HG03575 (cell line): Measurements from ENCODE around the gene PEA15.

ENCODE experiments used
- ATAC-seq: cut with Tn5 transposase; IDR thresholded peaks from one replicate; pipeline ENCODE4 v1.9.1; 2021; ENCODE audit not compliant: unreplicated experiment, insufficient number of reproducible peaks, low FRiP score; ENCODE audit errors: extremely low read depth

The PEA15 gene

DNA sequence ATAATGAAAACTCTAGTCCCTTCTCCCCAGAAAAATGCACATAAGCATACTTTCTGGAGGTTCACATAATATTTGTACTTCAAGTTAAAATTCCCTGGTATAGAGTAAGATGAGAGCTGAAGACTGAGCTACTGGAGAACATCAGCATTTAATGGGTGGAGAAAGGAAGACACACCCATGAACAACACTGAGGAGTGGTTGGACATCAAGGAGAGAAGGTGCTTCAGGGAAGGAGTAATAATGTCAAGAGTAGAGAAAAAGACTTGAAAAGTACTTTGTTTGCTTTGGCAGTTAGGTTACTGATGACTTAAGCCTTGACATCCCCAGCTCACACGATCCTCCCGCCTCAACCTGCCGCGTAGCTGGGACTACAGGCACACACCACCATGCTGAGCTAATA is 21.9 kb downstream of the PEA15 start:
- ATAC-seq, result no peak

DNA sequence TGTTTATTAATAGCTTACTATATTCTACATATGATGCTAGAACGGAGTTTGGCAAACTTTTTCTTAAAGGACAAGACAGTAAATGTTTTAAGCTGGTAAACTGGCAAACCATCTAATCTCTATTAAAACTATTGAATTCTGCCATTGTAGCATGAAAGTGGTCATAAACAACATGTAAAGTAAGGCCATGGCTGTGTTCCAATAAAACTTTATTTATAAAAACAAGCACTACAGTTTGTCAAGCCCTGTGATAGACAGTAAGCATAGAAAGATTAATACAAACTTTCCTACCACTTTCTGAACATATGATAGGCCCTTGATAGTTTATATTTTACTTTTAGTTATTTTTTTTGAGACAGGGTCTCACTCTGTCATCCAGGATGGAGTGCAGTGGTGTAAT is 22.4 kb downstream of the PEA15 start:
- no peak for ATAC-seq

DNA sequence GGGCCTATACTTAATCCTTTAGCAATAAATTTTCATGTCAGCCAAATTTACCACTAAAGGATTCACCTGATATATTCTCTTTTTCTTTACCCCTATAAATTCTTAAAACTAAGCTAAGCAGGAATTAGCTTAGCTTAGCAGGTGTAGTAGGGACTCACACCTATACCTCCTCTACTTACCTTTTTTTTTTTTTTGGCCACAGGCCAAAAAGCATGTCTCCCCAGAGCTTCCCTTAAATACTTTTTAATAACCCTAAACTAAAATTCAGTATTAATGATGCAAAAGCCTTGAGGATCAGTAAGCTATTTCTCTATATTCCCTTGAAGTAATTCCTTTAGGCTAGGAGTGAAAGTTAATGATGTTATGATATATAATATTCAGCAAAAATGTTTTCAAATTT is 23.2 kb downstream of the PEA15 start:
- ATAC-seq, result no peak

DNA sequence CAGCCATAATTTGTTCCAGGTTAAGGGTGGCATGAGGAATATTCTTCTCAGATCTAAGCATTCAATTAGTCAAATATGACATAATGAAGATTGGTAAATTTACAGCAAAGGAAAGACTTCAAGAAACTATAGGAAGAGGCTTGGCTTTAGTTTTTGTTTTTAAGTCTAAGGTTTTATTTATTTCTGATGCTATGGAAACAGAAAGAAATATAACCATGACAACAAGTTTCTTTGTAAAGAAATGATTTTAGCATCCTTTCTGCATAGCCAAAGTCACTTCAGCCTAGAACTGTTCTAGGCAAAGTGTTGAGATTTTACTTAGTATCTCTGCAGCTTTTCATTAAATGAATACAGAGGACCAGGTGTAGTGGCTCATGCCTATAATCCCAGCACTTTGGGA is 27.7 kb downstream of the PEA15 start:
- ATAC-seq, result no peak

DNA sequence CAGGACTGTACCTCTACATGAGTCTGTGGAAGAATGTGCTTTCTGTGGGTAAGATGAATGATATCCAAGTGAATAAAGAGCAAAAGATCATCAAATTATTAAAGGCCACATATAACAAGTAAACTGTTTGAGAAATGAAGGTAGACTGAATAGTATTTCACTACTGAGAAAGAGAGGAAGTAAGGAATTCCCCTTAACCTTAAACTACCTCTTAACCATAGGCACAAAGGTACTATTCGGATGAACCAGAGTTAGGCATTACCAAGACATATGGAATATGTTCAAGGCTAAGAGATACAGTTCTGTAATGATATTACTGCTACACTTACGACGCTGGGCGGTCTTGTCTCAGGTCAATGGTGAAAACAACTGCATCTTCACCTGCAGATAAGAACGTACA is 31.6 kb downstream of the PEA15 start:
- ATAC-seq, result no peak

DNA sequence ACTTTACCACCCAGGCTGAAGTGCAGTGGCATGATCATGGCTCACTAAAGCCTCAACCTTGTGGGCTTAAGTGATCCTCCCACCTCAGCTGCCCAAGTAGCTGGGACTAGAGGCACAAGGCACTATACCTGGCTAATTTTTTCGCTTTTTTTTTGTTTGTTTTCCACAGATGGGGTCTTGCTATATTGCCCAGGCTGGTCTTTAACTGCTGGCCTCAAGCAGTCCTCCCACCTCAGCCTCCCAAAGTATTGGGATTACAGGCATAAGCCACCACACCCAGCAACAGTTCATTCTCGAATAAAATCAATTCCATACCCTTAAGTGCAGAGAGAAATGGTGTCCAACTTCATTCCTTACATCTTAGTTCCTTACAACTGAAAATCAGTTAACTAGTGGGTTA is 32.4 kb downstream of the PEA15 start:
- ATAC-seq, result no peak

DNA sequence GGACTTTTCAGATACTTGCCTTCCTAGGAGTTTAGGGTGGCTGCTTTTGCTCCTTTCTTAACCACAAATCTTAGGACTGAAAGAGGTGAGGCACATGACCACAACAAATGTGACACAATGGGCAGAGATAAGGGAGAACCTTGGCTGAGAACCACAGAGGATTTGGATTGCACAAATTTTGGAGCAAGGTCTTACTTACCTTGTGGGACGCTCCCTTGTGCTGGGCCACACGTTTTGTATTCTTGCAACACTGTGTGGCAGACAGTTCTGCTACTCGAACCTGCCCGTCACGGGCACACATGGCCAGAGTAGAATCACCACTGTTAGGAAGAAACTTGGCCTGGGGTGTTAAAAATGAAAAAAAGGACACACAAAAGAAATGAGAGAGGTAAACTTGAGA is 33.2 kb downstream of the PEA15 start:
- ATAC-seq, result no peak

DNA sequence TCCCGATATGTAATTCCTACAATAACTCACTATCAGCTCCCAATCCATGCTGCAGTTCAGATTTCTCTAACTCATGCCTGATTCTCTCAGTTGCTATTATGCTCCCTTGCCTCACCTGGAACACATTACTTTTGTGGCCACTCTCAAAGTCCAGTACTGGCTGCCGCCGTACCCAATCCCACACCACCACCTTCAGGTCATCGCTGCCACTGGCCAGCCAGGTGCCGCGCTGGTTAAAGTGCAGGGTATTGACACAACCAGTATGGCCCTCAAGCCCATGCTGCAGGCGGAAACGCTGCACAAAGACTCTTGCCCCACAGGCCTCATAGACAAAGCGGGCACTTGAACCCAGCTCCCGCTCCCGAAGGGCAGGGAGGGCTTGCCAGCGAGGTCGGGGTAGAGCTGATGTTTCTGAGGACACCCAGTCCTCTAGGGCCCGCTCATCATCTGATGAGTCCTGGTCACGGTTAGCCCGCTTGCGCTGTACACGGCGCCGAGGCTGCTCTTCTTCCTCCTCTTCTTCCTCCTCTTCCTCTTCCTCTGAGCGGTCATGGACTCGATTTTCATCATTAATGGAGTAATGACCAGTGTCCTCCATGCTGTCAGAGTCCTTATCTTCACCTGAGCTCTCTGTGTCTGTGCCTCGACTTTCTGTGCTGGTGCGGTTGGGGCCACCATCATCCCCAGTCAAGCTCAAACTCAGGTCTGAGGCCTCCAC is 34.6 kb downstream of the PEA15 start:
- no peak for ATAC-seq

DNA sequence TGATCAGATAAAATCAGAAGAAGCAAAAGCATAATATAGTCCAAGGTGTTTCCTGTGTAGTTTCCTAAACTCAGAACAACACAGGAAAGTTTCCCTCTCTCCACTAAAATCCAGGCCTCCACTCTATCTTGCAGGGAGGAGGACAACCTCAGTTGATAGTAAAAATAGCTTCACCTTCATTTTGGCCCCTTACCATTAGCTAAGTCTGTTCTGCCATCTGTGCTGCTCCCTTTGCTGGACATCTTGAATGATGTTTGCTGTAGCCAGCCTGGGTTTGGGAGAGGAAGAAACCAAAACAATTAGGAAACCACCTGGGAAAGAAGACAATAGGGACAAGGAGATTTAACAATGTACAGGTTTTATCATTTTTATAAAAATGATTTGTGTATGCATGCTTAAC is 38.6 kb downstream of the PEA15 start:
- ATAC-seq, result no peak

DNA sequence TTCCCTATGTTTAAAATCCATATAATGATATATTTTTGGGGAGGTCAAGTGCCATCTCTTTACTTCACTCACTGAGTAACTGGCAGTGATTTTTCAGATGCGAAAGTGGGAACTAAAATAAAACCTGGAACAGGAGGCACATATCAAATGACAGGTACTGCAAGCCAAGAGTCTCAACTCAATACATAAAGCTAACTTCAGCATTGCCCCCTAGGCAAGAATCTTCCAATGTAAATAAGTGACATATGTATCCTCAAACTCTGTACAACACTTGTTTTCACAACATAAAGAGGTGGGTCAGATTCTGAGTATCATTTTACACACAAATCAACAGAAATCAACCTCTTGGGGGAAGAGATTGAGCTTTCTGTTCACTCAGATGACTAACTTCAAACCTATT is 39.0 kb downstream of the PEA15 start:
- no peak for ATAC-seq

DNA sequence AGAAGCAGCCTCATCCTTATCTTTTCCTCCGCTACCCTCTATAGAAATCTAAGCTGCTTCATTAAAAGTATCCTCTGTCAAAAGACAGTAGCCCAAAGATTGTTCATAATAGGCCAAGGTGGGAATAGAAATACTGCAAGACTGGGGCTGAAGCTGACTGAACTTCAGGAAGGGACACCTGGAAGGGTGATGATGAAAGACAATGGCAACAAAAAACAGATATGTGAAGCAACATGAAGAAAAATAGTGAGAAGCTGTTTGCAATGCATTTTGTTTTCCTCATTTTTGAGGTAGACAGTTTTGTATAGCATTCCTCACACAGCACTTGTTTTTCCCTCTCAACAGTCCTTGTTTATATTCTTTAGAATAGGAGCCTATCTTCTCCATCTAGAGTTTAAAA is 40.2 kb downstream of the PEA15 start:
- ATAC-seq, result no peak

DNA sequence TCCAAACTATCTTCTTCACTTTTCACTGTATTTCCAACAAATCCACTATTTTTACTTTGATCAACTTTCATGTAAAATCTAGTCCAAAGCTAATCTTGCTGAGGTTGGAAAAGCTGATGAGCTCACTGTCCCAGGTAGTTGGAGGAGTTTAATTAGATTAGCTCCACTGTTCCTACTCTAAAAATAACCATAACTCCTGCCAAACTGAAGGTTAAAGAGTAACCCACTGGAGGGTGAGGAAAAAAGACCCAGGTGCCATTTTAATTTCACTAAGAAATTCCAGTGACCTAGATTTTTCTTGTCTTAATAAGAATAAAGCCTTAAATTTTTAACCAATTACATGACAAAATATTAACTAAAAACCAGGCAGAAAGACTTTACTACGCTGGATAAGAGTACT is 41.9 kb downstream of the PEA15 start:
- no peak for ATAC-seq

DNA sequence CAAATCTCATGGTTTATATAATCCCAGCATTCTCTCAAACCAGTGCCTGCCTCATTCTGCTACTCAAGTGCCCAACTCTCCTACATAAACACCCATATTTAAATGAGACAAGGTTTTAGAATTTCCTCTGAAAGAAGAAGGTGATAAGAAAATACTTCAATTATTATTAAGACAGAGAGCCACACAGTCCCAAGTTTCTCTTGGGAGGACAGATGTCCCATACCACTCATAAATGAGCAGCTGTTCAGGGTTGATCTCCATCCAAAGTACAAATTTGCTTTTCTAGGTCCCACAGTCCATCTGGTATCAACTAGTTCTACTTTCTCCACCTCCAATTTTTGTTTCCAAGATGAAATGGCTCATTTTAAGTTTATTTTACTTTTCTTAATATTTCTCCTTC is 45.8 kb downstream of the PEA15 start:
- ATAC-seq, result no peak

DNA sequence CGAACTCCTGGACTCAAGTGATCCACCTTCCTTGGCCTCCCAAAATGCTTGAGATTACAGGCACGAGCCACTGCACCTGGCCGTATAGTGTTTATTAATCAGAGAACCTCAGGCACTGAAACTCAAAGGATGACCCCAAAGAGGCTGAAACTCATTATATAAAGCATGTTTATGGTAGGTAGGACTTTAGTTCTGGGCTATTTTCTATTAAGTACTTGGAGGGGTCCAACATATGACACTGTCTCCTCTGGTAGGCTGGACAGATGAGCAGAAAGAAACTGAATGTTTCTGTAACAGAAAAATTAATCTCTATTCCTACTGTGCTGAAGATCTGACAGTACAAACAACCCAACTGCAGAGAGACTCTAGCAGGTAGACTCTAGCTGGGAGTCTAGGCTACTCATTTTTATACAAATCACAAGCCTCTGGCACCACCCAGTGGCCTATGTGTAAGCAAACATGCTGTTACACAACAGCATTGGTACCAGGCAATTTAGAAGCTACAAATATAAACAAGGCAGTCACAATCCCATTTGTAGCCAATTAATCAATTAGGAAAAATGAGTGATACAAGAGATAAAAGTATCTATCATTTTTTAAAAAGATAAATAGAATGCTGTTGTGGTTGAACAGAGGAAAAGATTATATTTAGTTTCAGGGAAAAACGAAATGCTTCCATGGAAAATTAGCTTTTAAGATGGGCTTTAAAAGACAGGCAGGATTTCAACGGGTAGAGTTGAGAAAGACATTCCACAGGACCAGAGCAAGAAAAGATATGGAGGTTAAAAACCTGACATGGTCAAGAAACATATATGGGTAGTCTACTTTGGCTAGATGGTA is 46.7 kb downstream of the PEA15 start:
- no peak for ATAC-seq

DNA sequence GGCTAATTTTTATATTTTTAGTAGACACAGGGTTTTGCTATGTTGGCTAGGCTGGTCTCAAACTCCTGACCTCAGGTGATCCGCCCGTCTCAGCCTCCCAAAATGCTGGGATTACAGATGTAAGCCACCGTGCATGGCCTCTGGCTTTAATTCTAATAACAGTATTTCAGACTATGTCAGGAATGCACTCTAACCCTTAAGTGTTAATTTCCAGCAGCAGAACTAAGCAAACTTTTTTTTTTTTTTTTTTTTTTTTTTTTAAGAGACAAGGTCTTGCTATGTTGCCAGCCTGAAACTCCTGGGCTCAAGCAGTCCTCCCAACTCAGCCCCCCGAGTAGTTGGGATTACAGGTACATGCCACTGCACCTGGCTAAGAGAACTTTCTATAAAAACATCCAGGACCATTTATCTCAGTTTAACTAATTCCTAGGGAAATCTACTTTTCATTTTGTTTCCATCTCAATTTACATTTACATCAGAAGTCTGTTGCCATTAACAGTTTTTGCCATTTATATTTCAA is 50.7 kb downstream of the PEA15 start:
- no peak for ATAC-seq

DNA sequence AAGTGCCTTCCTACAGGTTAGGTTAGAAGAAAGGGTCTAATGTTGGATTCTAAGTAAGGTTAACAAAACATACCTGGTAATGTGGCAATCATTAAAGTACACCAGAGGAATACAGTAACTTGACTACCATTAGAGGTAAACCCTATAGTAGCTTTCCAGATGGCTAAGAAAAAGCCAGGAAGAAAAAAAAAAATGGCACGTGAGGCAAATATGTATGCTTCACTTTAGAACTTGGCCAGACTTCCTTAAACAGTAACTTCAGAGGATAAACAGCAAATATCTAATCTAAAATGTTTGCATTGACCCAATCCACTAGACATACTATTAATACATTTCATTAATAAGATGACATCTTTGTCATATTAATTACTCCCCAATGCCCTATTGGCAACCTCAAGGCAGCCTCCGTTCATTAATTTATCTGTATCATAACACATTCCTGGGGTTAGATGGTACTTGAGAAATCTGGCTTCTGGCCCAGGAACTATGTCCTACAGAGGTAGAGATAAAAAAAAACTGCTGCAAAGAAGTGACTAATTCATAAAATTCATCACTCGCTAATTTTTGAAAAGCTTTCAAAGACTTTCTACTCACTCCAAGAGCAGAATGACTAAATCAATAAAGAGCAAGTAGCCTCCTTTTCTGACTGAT is 51.3 kb downstream of the PEA15 start:
- no peak for ATAC-seq

DNA sequence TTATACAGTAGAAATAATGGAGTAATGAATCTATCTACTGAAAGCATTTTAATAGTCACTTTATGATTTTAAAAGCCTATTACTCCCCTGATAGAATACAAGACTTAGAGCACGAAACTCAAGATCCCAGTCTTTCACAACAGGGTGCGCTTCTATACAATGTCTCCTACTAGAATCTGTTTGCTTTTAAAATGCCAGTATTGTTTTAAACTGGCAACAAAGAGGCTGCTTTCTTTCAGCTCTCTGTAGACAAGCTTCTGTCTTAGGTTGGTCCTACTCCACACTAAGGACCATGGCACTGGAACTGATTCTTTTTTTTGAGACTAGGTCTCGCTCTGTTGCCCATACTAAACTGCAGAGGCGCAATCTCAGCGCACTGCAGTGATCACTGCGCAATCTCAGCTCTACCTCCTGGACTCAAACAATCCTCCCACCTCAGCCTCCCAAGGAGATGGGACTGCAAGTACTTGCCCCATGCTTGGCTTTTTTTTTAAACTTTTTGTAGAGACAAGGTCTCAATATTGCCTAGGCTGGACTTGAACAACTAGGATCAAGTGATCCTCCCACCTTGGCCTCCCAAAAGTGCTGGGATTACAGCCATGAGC is 52.3 kb downstream of the PEA15 start:
- no peak for ATAC-seq

DNA sequence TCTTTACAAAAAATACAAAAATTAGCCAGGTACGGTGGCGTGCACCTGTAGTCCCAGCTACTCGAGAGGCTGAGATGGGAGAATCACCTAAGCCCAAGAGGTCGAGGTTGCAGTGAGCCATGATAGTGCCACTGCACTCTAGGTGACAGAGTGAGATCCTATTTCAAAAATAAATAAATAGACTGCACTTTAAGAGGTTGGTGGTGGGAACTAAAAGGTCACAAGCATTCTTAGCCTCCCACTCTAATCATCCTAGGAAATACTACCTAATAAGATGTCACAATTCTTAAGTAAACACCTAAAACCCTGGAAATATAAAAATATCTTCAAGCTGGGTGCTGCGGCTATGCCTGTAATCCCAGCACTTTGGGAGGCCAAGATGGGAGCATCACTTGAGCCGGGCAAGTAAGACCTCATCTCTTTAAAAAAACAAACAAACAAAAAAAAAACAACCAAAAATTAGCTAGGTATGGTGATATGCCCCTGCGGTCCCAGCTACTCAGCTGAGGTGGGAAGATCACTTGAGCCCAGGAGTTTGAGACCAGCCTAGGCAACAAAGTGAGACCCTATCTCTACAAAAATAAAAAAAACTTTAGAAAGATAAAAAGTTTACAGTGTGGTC is 53.1 kb downstream of the PEA15 start:
- ATAC-seq, result no peak
